ENCODE results near the gene OPCML.

GRCh38 chr11:133046252-133046651 is 486.0 kb downstream of the OPCML start:
- TF ChIP-seq CTCF (IDR thresholded peaks at IDR 0.05) (no peak), POLR2A (IDR thresholded peaks at IDR 0.05) (no peak)

Data from suprapubic skin (tissue), 3 donors.